Mammary epithelial cell (primary cell): ENCODE data around the gene SMIM12.

ENCODE experiments used
- EZH2 ChIP-seq: IDR thresholded peaks from 2 replicates; pipeline ENCODE4 v1.6.1; 2012; ENCODE audit warnings: low read length, inconsistent platforms, borderline replicate concordance
- TF ChIP-seq, protein P1 (sequence below), 2 donors: IDR thresholded peaks in 1 of 2; conservative IDR thresholded peaks in 1 of 2; 2 replicates each; pipeline ENCODE4 v1.5.1; 2011 to 2012; ENCODE audit warnings: inconsistent platforms in 2 of 2, low read length in 2 of 2, mild to moderate bottlenecking in 2 of 2, control low read depth in 1 of 2, low read depth in 1 of 2; ENCODE audit not compliant: insufficient read depth in 1 of 2; ENCODE audit errors: extremely low read depth in 1 of 2

DNA sequence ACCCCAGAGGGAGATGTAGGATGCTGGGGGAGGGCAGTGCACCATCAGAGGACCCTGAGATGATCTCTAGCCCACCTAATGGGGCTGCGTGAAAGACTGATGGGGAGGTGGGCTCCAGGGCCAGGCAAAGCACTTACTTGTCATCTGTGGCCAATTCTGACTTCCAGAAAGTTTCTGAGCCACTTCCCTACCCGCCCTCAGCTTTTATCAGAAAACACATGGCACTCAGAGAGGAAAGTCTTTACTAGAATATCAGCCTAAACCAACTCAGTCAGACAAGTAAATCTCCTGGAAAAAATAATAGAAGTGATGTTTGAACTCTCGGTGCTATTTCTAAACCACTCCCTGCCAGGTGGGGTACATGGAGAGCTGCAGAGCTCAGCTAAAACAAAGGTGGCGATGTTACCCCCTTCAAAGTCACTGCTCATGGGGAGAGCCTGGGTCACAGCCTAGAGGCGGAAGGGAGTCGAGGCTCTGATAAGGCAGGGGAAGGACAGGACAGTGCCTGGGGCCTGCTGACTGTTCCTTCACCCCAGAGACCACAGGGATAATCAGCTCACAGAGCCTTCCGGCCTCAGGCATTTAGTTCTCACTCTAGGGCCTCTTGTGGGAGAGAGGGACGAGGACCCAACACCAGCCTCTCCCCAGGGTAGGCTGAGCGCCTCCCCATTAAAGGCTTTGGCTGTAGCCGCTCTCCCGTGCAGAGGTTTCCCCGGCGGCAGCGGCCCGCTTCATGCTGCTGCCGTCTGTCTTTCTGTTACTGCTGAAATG lies 14.2 kb downstream of the SMIM12 start:
- TF ChIP-seq, protein P1, sequence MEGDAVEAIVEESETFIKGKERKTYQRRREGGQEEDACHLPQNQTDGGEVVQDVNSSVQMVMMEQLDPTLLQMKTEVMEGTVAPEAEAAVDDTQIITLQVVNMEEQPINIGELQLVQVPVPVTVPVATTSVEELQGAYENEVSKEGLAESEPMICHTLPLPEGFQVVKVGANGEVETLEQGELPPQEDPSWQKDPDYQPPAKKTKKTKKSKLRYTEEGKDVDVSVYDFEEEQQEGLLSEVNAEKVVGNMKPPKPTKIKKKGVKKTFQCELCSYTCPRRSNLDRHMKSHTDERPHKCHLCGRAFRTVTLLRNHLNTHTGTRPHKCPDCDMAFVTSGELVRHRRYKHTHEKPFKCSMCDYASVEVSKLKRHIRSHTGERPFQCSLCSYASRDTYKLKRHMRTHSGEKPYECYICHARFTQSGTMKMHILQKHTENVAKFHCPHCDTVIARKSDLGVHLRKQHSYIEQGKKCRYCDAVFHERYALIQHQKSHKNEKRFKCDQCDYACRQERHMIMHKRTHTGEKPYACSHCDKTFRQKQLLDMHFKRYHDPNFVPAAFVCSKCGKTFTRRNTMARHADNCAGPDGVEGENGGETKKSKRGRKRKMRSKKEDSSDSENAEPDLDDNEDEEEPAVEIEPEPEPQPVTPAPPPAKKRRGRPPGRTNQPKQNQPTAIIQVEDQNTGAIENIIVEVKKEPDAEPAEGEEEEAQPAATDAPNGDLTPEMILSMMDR (conservative IDR thresholded peaks at IDR 0.05 in 1 of 2, IDR thresholded peaks at IDR 0.05 in 1 of 2; ENCODE audit: extremely low read depth in 1 of 2, insufficient read depth in 1 of 2, low read depth in 1 of 2, low read length in 2 of 2): no peak
- no peak for TF ChIP-seq EZH2
